Effector CD4-positive, alpha-beta T cell (primary cell): ENCODE measurements around the gene TMEM154.

Experiments
- DNase-seq: peaks from one replicate; pipeline ENCODE4 v3.0.0-alpha.2; 2020
- total RNA-seq: gene quantifications from one replicate; lab custom pipeline; 2026; lab: John Stamatoyannopoulos, UW

Gene TMEM154, protein sequence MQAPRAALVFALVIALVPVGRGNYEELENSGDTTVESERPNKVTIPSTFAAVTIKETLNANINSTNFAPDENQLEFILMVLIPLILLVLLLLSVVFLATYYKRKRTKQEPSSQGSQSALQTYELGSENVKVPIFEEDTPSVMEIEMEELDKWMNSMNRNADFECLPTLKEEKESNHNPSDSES
- total RNA-seq = 43.2 reads per million, percentile 65 among the genes with 10 or more reads in this experiment

- peak; percentile 58 for DNase-seq
These were observed at the start of gene TMEM154 for GRCh38 chr4:152679414-152680281. TMEM154 (minus strand) TSS chr4:152679997; CDS start chr4:152679933, 64 bp downstream.

- DNase-seq = no peak
These were observed 49.7 kb upstream of the TMEM154 start for GRCh38 chr4:152729466-152729865.

DNA sequence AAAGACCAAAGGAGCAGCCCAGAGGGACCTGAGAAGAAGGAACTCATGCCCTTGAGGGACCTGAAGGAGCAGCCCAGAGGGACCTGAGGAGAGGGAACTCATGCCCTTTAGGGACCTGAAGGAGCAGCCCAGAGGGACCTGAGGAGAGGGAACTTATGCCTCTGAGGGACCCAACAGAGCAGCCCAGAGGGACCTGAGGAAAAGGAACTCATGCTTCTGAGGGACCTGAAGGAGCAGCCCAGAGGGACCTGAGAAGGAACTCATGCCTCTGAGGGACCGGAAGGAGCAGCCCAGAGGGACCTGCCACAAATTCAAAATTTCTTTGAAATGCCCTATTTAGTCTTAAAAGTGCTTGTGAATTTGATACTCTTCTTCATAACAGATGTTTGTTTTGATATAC is 48.5 kb upstream of the TMEM154 start:
- no peak for DNase-seq

GRCh38 chr4:152727784-152728183 is 48.0 kb upstream of the TMEM154 start:
- DNase-seq = no peak

- no peak for DNase-seq
These were observed 44.7 kb upstream of the TMEM154 start for GRCh38 chr4:152724494-152724893.

DNA sequence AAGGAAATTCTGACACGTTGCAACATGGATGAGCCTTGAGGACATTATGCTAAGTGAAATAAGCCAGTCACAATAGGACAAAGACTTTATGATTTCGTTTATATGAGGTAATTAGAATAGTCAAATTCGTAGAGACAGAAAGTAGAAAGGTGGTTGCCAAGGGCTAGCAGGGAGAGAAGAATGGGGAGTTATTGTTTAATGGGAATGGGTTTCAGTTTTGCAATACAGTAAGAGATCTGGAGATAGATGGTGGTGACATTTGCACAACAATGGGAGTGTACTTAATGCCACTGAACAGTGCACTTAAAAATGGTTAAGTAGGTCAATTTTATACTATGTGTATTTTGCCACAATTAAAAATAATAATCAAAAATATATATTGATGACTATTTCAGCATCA is 43.4 kb upstream of the TMEM154 start:
- no peak for DNase-seq

- DNase-seq = no peak
These were observed 40.2 kb upstream of the TMEM154 start for GRCh38 chr4:152719801-152720556.

DNA sequence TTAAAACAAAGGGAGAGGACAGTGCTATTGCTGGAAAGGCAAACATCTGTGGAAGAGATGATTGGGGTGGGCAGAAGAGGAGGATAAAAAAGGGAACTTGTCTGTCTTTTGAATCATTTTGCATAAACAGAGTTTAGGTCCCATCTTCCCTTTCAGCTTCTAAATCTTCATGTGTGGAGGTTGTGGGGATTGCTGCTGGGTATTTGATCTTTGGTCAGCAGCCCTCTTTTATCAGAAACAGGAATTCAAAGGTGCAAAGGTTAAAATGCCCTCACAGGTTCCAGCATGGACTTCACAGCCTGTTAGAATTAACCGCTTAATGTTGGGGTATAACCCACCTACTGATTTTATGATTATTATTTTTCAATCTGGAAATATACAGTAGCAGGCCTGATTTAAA is 39.5 kb upstream of the TMEM154 start:
- DNase-seq = no peak

DNA sequence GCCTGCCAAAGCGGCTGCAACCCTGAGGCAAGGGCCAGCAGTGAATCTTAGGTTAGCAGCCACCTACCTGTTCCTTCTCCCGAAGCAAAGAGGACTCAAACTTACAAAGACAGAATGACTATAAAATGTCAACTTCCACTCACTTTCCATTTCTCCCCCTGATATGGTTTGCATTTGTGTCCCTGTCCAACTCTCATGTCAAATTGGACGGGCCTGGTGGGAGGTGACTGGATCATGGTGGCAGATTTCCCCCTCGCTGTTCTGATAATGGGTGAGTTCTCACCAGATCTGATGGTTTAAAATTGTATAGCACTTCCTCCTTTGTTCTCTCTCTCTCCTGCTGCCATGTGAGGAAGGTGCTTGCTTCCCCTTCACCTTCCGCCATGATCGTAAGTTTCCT is 35.3 kb upstream of the TMEM154 start:
- DNase-seq = no peak

DNA sequence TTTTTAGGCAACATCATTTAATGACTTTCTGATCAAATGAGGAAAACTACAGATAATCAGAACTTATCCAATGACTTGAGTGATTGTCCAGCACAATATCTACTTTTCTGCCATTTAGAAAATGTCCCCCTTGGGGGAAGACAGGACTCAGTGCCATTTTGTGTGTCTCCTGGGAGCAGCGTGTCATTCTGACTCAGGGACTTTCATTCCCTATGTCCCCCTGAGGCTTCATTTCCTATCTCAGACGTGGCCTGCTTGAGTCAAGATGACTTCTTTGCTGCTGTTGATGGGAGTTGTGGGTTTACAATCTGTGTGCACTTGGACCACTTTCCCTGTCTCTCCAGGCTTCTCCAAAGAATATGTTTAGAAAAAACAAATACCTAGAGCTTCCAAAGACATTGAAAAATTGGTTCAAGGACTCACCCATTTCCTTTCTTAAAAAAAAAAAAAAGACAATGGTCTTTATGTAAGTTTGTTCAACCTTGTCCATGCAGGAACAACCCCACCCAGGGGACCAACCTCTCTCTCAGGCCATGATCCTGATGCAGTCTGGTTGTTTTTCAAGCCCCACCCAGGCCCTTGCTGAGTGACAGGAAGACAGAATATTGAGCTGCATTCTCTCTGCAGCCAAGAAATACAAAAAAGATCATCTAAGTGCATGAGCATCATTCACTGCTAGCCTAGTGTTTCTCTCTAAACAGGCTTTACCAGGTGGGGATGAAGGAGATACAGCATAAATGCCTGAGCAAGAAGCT is 34.3 kb upstream of the TMEM154 start:
- no peak for DNase-seq

DNA sequence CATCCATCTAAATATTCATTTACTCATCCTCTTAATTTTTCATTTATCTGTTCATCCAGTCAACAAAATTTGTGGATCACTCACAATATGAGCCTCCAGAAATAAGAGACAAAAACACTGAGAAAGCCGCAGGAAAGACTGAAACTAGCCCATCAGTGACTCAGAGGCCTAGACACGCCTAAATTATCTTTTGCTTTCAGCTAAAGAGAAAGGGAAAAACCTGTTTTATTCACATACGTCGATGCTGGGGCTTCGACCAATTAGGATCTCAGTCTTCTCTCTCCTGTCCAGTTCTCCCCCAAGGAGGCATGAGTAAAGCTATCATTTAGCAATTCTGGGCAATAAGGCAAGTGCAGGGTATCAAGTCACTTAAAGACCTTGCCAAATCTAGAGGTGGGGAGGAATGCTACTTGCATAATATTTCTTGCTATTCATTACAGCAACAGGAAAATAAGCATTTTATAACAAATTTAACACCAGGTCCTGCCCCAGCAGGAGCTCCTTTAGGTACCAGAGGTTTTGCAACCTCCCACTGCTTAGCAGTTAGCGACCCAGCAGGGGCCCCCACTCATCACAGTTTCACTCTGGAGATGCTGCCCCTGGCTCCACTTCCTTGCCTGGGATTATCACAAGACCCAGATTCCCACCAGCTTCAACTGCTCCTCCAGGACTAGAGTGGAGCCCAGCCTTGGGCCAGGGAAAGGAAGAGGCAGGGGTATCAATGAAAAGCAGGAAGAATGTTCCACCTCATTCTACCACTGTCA is 30.1 kb upstream of the TMEM154 start:
- no peak for DNase-seq

DNA sequence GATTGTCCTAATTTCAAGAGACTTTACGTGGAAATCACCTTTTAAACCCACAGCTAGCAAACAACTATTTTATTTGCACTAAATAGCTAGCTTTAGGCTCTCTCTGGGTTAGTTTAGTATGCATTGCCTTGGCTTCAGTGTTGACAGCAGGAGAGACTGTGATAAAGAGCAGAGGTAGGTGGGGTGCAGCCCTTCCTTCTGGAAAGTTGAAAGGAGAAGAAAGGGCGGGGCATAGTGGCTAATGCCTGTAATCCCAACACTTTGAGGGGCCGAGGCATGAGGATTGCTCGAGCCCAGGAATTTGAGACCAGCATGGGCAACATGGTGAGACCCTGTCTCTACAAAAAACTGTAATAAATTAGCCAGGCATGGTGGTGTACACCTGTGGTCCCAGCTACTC is 29.0 kb upstream of the TMEM154 start:
- no peak for DNase-seq

GRCh38 chr4:152708361-152708760 is 28.6 kb upstream of the TMEM154 start:
- no peak for DNase-seq

DNA sequence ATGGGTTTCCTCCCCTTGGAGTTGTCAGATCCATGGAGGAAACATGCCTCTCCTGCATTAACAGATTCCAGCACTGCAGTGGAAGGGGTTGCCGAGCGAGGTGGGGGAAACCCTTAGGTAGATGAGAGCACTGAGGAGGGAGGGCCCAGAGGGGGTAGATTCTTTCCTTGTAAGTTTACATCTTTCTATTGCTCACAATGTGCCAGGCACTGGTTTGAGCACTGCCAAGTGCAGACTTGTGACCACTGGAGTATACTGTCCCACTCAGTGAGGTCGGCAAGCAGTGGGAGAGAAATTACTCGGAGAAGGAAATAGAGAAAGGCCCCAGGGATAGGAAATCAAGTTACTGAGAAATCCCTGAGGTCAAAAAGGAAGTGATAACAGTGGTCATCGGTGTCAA is 27.8 kb upstream of the TMEM154 start:
- DNase-seq = no peak

DNA sequence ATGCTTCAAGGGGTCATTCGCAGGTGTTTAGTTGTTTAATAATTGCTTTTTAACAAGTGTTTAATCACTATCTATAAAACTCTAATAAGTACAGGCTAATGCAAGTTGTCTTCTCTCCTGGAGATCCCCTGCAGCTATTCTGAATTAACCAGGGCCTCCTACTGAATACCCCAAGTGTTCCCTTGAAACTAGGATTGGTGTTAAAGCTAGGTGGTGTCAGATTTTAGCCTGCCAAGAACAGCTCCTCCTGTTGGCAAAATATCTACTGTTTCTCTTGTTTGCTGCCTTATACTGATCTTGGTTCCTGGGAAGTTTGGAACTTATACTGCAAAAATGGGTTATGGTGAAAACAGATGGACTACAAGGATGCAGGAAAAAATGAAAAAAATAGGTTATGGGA is 26.1 kb upstream of the TMEM154 start:
- no peak for DNase-seq

DNA sequence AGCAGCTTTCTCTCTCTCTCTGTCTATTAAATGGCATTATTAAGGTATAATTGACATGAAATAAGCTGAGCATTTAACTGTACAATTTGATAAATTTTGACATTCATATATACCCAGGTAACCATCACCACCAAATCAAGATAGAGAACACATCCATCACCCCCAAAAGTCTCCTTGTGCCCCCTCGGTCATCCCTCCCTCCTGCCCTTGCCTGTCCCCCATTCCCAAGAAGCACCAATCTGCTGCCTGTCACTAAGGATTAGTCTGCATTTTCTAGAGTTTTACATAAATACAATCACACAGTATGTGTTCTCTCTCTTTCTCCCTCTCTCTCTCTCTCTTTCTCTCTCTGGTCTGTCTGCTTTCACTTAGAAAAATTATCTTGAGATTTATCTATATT is 25.0 kb upstream of the TMEM154 start:
- no peak for DNase-seq

DNA sequence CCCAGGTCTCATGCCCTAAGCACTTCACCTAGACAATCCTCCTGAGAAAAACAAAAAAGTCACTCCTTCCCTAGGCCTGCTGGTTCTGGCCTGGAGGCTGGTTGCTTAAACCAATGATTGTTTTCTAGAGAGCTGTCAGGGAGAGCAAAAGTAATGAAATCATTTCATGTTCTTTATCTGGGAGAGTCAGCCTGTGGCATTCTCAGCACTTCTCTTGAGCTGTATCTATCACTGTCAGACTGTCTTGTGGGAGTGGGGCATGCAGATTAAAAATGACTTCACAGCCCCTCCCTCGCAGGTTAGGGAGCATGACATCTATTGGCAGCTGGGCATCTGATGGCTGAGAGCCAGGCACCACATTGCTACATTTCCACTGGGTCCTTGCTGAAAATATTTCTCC is 20.4 kb upstream of the TMEM154 start:
- no peak for DNase-seq

- DNase-seq = no peak
These were observed 19.5 kb upstream of the TMEM154 start for GRCh38 chr4:152699313-152699712.

GRCh38 chr4:152698089-152698499 is 18.3 kb upstream of the TMEM154 start:
- no peak for DNase-seq

- no peak for DNase-seq
These were observed 17.7 kb upstream of the TMEM154 start for GRCh38 chr4:152697284-152698088.

DNA sequence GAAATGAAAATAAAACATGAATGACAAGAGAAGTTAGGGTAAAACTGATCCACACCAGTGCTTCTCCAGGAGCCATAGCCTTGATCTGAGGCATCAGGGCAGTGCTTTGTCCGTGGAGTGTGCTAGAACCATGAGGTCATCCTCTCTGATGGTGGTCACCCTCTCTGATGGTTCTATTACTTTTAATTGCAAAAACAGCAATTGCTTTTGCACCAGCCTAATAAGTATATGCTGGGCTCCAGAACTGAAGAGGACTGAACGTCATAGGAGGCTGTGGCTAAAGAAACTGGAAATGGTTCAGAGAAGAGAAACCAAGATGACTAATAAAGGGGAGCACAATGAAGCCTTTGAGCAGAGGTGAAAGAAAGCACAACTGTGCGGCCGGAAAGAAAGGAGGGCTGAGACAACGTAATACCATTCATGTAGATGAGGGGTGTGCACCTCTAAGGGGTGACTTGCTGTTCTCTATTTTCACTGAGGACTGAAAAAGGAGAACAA is 17.0 kb upstream of the TMEM154 start:
- peak; percentile 33 for DNase-seq
